Measurements from ENCODE around the gene C13orf42. TPM values are rescaled to one million over a fixed set of nuclear protein-coding genes. Genes with fewer than 3 reads are reported as not detected.

Gene C13orf42
- total and polyA plus RNA-seq, 10 of the 15 experiments (the other 5 are each of a cell fraction or from before 2014, with no cell fraction given), result not detected

DNA sequence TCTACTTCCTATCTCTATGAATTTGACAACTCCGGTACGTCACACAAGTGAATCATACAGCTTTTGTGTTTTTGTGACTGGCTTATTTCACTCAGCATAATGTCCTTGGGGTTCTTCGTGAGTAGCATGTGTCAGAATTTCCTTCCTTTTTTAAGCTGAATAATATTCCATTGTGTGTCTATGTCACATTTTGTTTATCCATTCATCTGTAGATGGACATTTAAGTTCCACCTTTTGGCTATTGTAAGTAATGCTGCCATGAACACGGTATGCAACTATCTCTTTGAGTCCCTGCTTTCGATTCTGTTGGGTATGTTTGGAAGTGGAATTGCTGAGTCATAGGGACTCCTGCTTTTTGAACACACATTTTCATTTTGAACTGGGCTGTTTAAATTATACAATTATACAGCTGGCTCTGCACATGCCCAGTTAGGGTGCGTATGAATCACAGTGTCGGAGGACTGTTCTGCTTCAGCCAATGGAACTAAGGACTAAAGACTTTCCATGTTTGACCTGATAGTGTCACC is 43.0 kb upstream of the C13orf42 start (continued):
- TF ChIP-seq, protein P1, sequence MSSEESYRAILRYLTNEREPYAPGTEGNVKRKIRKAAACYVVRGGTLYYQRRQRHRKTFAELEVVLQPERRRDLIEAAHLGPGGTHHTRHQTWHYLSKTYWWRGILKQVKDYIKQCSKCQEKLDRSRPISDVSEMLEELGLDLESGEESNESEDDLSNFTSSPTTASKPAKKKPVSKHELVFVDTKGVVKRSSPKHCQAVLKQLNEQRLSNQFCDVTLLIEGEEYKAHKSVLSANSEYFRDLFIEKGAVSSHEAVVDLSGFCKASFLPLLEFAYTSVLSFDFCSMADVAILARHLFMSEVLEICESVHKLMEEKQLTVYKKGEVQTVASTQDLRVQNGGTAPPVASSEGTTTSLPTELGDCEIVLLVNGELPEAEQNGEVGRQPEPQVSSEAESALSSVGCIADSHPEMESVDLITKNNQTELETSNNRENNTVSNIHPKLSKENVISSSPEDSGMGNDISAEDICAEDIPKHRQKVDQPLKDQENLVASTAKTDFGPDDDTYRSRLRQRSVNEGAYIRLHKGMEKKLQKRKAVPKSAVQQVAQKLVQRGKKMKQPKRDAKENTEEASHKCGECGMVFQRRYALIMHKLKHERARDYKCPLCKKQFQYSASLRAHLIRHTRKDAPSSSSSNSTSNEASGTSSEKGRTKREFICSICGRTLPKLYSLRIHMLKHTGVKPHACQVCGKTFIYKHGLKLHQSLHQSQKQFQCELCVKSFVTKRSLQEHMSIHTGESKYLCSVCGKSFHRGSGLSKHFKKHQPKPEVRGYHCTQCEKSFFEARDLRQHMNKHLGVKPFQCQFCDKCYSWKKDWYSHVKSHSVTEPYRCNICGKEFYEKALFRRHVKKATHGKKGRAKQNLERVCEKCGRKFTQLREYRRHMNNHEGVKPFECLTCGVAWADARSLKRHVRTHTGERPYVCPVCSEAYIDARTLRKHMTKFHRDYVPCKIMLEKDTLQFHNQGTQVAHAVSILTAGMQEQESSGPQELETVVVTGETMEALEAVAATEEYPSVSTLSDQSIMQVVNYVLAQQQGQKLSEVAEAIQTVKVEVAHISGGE (CRISPR knock-in tag; IDR thresholded peaks at IDR 0.05), result no peak
- TF ChIP-seq ZNF217 (IDR thresholded peaks at IDR 0.05), result no peak
- TF ChIP-seq CREB1 (IDR thresholded peaks at IDR 0.05; ENCODE audit: low read depth), result no peak
- TF ChIP-seq, protein P2, sequence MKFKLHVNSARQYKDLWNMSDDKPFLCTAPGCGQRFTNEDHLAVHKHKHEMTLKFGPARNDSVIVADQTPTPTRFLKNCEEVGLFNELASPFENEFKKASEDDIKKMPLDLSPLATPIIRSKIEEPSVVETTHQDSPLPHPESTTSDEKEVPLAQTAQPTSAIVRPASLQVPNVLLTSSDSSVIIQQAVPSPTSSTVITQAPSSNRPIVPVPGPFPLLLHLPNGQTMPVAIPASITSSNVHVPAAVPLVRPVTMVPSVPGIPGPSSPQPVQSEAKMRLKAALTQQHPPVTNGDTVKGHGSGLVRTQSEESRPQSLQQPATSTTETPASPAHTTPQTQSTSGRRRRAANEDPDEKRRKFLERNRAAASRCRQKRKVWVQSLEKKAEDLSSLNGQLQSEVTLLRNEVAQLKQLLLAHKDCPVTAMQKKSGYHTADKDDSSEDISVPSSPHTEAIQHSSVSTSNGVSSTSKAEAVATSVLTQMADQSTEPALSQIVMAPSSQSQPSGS (IDR thresholded peaks at IDR 0.05; ENCODE audit: low read length), result no peak
- no peak for TF ChIP-seq SMARCA5 (IDR thresholded peaks at IDR 0.05)
- TF ChIP-seq HDAC2 (IDR thresholded peaks at IDR 0.05), result no peak
- no peak for TF ChIP-seq SUPT20H (IDR thresholded peaks at IDR 0.05; ENCODE audit: borderline replicate concordance, control insufficient read depth, low read depth, low read length)
- no peak for TF ChIP-seq MEF2B (IDR thresholded peaks at IDR 0.05; ENCODE audit: partially characterized antibody, poor library complexity, severe bottlenecking)
- TF ChIP-seq, protein P3, sequence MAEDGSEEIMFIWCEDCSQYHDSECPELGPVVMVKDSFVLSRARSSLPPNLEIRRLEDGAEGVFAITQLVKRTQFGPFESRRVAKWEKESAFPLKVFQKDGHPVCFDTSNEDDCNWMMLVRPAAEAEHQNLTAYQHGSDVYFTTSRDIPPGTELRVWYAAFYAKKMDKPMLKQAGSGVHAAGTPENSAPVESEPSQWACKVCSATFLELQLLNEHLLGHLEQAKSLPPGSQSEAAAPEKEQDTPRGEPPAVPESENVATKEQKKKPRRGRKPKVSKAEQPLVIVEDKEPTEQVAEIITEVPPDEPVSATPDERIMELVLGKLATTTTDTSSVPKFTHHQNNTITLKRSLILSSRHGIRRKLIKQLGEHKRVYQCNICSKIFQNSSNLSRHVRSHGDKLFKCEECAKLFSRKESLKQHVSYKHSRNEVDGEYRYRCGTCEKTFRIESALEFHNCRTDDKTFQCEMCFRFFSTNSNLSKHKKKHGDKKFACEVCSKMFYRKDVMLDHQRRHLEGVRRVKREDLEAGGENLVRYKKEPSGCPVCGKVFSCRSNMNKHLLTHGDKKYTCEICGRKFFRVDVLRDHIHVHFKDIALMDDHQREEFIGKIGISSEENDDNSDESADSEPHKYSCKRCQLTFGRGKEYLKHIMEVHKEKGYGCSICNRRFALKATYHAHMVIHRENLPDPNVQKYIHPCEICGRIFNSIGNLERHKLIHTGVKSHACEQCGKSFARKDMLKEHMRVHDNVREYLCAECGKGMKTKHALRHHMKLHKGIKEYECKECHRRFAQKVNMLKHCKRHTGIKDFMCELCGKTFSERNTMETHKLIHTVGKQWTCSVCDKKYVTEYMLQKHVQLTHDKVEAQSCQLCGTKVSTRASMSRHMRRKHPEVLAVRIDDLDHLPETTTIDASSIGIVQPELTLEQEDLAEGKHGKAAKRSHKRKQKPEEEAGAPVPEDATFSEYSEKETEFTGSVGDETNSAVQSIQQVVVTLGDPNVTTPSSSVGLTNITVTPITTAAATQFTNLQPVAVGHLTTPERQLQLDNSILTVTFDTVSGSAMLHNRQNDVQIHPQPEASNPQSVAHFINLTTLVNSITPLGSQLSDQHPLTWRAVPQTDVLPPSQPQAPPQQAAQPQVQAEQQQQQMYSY (CRISPR knock-in tag; IDR thresholded peaks at IDR 0.05), result no peak
- no peak for TF ChIP-seq SMAD5 (IDR thresholded peaks at IDR 0.05; ENCODE audit: low read depth)
- no peak for TF ChIP-seq NFIC (IDR thresholded peaks at IDR 0.05; ENCODE audit: low read depth, low read length)

All from GM12878 (cell line).